Measurements from ENCODE around the gene UTP25.
A peak's percentile ranks its signal among the peaks of the same experiment; 100 is the strongest.

Gene UTP25

DNA sequence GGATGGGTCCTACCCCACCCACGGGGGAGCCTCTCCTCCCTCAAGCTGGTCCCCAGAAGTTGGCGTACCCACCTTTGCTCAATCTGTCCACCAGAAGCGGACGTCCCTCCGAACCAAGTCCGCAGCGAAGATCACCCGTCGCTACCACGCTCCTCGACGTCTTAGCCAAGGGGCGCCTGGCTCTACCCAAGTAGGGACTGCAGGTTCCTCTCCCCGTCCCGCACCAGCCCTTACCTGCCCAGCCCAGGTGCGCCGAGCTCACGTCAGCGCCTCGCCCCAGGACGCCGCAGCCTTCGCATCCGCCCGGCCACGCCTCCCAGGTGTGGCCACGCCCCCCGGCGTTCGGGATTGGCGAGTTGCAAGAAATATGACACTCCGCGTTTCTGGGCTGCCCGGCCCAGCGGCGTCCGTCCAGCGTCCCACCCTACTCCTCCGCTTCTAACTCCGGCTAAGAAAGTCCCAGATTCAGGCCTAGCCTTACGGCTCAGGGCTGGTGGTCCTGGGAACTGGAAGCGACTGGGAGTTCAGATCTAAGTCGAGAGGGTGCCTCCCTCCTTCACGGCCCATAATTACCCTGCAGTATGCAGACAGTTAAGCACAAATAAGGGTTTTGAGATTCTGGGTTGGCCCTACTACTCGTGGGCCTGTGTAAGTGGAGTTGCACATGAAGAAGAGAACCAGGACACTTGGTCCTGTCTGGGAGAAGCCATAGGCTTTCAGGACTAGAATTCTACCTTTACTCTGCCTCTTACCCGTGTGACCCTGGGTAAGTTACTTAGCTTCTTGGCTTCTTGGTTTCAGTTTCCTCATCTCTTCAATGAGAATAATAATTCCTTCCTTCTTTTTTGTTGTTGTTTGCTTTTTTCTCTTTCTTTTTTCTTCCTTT is 21.7 kb upstream of the UTP25 start, which contains the start of gene IRF6:
IRF6 (minus strand) TSS at position 268 of the 886 bp plus-strand sequence. CDS start 4,729 bp downstream, outside the sequence.
- peak; percentile 36 for DNase-seq (ENCODE audit: low read depth)

DNA sequence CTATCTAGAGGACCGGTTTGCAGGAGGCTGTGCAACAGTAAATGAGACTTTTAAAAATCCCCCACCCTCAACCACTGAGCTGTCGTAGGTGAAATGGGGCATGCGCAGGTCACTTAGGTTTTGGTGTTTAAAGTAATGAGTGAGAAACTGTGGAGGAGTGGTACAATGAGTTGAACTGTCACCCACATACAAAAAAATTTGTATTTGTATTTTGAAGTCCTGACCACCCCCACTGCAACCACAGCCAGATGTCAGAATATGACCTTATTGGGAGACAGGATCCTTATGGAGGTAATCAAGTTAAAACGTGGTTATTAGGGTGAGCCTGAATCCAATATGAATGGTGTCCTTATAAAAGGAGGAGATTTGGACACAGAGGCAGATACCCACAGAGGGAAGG is 20.3 kb upstream of the UTP25 start:
- DNase-seq (ENCODE audit: low read depth), result no peak

DNA sequence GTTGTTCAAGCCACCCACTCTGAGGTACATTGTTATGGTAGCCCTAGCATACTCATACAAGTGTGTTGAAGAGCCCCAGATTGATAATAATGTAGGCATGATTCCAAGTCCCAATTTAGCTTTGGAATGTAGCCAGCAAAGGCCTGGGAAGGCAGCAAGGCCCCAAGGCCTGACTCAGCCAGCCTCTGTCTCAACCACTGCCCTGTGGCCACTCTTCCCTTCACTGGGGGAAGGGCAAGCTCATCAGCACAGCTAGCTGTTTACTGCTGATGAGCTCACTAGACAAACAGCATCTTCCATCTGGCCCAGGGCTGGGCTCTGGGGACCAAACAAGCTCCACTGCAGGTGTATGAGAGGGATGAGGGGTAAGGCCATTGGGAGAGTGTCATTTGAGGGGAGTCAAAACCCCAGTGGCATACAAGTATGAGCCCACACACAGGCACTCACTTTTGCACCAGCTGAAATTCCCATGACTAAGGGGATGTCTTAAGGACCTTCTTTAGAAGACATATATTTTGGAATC is 19.7 kb upstream of the UTP25 start:
- no peak for DNase-seq (ENCODE audit: low read depth)

DNA sequence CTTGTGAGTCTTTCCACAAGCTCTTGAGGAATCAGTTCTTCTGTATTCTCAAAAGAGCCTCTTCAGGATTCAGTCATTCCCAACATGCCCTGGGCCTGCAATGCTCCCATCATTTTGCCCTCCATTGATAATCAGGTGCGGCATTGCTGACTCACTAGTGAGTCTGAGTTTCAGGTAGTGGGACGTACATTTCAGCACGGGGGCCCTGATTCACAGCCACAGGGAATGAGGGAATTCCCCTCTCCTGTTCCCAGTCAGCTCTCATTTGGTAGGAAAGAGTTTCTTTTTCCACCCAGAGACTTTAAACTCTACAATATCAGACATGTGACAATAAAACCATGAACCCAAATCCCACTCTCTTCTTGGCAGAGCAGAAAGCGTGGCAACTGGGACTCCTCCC is 18.2 kb upstream of the UTP25 start:
- DNase-seq (ENCODE audit: low read depth), result no peak

DNA sequence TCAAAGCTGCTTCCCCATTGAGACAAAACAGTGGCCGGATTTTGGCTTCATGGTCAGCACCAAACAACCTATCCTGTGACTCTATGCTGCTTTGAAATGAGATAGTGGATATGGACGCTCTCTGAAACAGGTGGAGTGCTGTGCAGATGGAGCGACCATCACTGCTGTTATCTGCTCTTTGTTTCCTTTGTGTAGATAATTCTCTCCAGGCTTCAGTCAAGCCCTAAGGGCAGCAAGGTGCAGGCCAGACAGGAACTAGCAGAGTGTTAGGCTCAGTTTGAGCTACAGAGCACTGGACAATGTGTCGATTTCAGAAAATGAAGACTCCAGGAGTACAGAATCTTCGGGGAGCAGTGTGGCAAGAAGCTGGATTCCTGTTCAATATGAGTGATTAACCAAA is 17.0 kb upstream of the UTP25 start:
- no peak for DNase-seq (ENCODE audit: low read depth)

- no peak for DNase-seq (ENCODE audit: low read depth)
These were observed 13.9 kb upstream of the UTP25 start for GRCh38 chr1:209813902-209814301.

DNA sequence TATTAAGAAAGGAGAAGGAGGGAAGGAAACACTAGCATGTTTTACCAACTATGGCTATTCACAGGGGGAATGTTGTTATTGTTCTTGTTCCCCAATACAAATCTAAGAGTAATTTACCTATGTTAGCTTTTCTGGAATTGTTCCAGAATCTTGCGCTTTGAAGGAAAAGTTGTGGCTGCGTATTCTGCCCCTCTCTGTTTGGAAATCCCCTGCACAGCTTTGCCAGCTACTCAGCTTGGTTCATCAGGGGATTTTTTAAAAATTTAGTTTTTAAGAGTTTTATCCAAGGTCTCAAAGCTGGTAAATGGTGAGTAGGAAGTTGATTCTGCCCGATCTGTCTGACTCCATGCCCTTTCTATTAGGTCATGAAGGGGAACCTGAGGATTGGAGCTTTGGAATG is 12.3 kb upstream of the UTP25 start:
- DNase-seq (ENCODE audit: low read depth), result no peak

DNA sequence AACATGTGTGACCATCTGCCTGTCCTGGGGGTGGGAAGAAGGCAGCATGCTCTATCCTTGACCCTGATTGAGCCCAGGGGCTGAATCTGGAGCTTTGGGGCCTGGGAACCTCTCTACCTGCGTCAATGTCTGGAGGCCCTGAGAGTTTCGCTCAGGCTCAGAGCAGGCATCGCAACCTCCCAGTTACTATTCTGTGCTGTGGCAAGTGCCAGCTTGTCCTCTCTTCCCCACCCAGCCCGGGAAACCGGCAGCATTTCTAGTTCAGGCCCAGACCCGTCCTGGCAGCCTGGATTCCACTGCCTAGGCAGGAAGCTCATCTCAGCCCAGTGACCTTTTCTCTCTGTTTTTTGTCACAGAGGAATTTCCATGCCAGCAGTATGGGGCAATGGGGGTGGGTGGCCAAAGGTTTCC is 11.8 kb upstream of the UTP25 start:
- no peak for DNase-seq (ENCODE audit: low read depth)

DNA sequence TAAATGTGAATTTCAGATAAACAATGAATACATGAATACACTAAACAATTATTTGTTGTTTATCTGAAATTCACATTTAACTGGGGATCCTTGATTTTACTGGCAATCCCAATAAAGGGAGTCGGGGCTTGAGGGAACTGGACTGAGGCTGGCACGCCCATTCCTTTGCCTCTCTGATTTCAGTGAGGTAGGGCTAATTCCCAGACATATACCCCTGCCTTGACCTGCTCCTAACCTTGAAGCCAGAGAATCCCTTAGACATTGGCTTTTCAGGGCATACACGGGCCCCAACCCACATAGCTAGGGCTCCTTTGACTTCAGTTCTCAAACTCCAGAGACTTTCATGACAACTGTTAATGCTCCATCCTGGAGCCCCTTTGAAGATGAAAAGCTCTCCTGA is 10.8 kb upstream of the UTP25 start:
- DNase-seq (ENCODE audit: low read depth), result no peak

DNA sequence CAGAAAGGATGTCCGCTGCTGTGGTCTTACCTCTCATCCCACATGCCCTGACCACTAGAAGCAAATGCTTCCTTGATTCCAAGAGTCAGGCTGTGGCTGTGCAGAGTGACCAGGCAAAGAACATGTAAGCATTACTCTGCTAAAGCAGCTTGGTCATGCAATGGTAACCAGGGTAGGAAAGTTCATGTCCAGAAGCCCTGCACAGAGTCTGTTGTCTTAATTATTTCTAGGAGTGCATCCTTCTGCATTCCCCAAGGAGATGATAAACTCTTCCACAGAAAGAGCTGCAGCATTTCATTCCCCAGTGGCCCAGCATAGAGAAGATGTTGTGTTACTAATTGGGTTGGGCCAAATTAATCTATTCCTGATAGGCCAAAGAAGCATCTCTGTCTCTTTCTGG is 10.1 kb upstream of the UTP25 start:
- DNase-seq (ENCODE audit: low read depth), result no peak

DNA sequence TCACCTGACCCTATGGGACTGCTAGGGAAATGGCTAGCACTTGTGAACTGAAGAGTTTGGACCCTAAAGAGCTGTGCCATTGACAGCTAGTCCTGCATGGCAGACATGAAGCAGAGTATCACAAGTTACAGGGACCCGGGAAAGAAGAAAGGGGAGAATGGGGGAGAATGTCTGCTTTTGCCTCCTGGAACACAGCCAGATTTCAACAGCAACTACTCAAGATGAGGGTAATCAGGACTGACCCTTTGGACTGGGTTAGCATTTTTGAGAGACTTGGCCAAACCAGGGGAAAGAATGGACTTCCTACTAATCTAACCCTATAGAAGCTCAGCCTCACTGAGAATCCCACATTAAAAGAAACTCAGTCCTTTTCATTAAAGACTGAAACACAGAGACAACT is 8.7 kb upstream of the UTP25 start:
- no peak for DNase-seq (ENCODE audit: low read depth)

- DNase-seq (ENCODE audit: low read depth), result no peak
These were observed 6.8 kb upstream of the UTP25 start for GRCh38 chr1:209820986-209821385.

- no peak for DNase-seq (ENCODE audit: low read depth)
These were observed 5.1 kb upstream of the UTP25 start for GRCh38 chr1:209822706-209823105.

DNA sequence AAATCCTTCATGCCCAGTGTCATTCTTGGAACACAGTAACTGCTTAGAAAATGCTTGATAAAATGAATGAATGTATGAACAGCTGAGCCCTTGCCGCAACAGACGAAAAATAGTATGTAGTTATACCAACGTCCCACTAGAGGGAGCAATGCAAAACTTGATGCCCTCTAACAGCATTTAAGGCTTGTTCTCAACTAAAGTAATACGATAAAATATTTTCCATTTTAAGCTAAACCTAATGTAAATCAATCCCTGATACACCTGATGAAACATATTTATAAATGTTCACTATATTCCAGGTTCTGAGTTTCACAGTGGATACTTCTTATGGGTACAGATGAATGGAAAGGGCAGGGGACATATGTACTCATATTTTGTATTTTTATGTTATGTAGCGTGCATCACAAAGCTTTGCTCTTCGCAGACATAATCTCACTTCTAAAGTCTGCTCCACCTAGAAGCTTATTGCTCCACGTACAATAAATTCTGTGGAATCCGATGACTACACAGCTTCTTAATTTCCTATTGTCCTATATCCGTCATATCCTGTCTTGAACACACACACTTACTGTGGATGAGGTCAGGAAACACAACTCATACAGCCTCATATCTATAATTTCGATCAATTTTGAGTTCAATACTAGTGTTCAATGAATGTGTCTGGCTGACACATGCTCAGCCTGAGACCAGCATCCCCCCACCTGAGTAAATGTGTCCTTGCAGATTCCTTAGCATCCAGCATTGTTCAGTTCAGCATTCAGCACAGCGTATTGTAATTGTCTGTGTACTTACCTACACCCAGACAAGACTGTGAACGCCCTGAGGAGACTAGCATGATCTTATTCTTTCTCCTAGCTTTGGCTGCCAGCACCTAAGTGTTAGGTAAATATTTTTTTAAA is 4.4 kb upstream of the UTP25 start:
- no peak for DNase-seq (ENCODE audit: low read depth)

DNA sequence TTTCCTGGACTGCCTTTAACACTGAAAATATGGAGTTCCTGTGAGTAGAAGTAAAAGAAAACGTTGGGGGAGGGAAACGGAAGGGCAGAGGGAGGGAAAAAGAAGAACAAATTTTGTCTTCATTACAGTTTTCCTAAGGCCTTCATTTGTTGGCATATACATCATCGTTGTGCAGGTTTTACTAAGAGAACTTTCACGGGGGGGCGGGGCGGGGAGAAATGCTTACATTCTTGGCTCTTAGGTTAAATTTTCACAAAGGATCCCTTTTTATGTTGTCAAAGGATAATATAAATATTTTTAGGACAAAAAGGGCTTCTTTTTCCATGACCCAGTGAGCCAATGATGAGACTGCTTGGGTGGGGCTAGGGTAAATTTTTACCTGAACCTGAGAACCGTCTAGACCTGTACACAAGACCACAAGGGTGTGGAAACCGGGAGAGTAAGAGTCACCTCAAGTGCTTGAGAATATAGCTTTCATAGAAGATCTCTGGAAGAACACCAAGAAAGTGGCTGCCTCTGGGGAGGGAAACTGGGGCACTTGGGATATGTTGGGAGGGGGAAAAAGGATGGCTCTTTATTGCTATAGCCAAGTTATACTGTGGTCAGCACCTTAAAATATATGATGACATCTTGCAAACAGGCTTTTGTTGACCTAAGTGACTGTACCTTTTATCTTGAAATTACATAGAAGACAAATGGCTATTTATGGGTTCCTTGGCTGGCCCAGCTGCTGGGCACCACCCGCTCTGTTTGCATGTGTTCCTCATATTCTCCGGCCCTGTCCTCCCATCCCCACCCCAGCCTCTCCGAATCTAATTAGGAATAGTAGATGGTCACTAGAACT is 2.0 kb upstream of the UTP25 start:
- no peak for DNase-seq (ENCODE audit: low read depth)

DNA sequence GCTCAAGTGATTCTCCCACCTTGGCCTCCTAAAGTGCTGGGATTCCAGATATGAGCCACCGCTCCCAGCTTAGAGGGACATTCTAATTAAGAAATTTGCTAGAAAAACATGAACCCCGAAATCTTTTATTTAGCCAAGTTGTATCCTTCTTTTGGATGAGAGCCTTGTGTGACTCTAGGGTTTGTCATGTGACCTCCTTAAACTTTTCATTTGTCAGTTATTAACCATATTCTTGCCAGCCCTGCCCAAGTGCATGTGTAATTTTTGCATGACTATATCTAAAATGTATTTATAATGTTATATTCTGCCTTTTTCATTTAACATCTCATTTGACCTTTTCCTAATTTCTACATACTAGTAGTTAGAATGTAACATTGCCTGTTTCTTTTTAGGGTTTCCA is 1.9 kb downstream of the UTP25 start:
- DNase-seq (ENCODE audit: low read depth), result no peak

DNA sequence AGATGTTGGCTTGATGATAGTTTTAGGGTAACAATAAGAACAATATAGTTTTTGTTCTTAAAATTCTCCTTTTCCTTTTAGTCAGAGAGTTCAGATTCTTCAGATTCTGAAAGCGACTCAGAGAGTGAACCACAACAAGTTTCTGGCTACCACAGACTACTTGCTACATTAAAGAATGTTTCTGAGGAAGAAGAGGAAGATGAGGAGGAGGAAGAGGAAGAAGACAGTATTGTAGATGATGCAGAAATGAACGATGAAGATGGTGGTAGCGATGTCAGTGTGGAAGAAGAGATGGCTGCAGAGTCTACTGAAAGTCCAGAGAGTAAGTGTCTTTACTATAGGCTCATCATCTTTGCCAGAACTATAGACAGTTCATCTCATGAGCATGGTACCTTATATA is 3.0 kb downstream of the UTP25 start:
- DNase-seq (ENCODE audit: low read depth), result no peak

- DNase-seq (ENCODE audit: low read depth), result no peak
These were observed 3.8 kb downstream of the UTP25 start for GRCh38 chr1:209831615-209832014.

- DNase-seq (ENCODE audit: low read depth), result no peak
These were observed 8.1 kb downstream of the UTP25 start for GRCh38 chr1:209835782-209836298.

DNA sequence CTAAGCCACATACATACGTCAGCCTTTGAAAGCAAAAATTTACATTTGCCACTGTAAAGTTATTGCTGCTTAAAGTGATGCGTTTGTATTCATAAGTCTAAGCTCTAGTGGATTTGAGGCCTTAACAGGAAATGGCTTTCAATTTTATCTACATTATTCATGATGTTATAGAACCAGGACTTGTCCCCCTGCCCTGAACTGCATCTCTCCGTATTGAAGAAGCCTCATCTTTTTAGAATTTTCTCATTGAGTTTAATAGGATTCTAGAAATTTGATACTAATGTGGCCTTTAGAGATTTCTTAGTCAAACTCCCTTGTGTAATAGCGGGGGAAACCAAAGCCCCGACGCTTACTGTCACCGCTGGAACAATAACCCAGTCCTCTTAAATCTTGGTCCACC is 9.9 kb downstream of the UTP25 start:
- no peak for DNase-seq (ENCODE audit: low read depth)

DNA sequence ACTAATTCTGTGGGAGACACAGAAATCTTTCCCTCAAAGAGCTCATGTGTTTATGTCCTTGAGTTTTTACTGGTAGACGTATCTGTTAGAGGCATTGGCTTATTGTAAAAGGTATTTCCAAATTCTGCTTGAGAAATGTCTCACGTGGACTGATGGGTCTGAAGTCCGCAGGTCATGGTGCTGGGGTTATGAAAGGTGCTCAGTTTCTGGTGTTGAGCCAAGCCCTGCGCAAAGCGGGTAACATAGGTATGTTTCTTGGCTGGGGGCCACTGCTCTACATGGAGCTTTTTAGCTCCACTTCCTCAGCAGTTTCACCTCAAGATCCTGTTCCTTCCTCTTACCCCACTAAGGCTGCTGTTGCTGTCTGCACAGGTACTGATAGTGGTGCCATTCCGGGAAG is 10.8 kb downstream of the UTP25 start:
- no peak for DNase-seq (ENCODE audit: low read depth)
